Peyer's patch (tissue), 4 donors: ENCODE data around the gene SGIP1. TPM values are rescaled to one million over a fixed set of nuclear protein-coding genes. Genes with fewer than 3 reads are reported as not detected.

Experiments used
- DNase-seq, 3 donors: peaks; one replicate each; pipeline ENCODE4 v3.0.0-alpha.2; 2017 to 2019
- H3K27ac ChIP-seq, 4 donors: fragments of 200-600 bp; sonication (generic); one replicate each; pipeline ENCODE4 v1.5.1; 2016 to 2019
- H3K27me3 ChIP-seq, 2 donors: fragments of 200-600 bp; sonication (generic); one replicate each; pipeline ENCODE4 v1.5.1; 2019
- H3K36me3 ChIP-seq, 3 donors: fragments of 200-600 bp; sonication (generic); one replicate each; pipeline ENCODE4 v1.5.1; 2016 to 2019
- H3K4me1 ChIP-seq, 4 donors: fragments of 200-600 bp; sonication (generic); one replicate each; pipeline ENCODE4 v1.5.1; 2016 to 2019
- H3K4me3 ChIP-seq, 4 donors: fragments of 200-600 bp; sonication (generic); 1 replicate in 3 of 4; 2 replicates in 1 of 4; pipeline ENCODE4 v1.5.1; 2016 to 2019; ENCODE audit warnings: mild to moderate bottlenecking in 1 of 4
- H3K9me3 ChIP-seq, 4 donors: fragments of 200-600 bp; sonication (generic); one replicate each; pipeline ENCODE4 v1.5.1; 2016 to 2019; ENCODE audit warnings: mild to moderate bottlenecking in 1 of 4
- CTCF ChIP-seq, 6 experiments: fragments of 450-650 bp in 4 of 6; fragments of 200-600 bp in 2 of 6; sonication (generic) in 1 of 6; IDR thresholded peaks; one replicate each; pipeline ENCODE4 v1.5.1; 2017 to 2019; ENCODE audit warnings: antibody characterized with exemption in 6 of 6, mild to moderate bottlenecking in 3 of 6, moderate library complexity in 1 of 6
- POLR2A ChIP-seq, 2 donors: fragments of 450-650 bp; IDR thresholded peaks; one replicate each; pipeline ENCODE4 v1.5.1; 2017; ENCODE audit warnings: antibody characterized with exemption in 2 of 2, mild to moderate bottlenecking in 2 of 2, moderate library complexity in 2 of 2
- total RNA-seq, 4 donors: library from RNA; depleted of rRNA; stranded (reverse); fragments of >200 nt; gene quantifications; one replicate each; pipeline ENCODE4 v1.1.0, GENCODE V29; 2016

The SGIP1 gene
- total RNA-seq, 4 donors from 2014 or later: 0.47 to 14.9 (median 5.8) TPM

GRCh38 chr1:66681686-66682085 lies 147.7 kb downstream of the SGIP1 start:
- no peak for DNase-seq
- Histone ChIP-seq H3K27ac (no peak overlapping the region), H3K4me3 (no peak overlapping the region), H3K36me3 (no peaks in the 10 kb centered on the region), H3K4me1 (no peaks in the 10 kb centered on the region), H3K9me3 (no peaks in the 10 kb centered on the region), H3K27me3 (no peaks in the 10 kb centered on the region)
- TF ChIP-seq POLR2A (IDR thresholded peaks at IDR 0.05) (no peak), CTCF (IDR thresholded peaks at IDR 0.05) (no peak)

- Histone ChIP-seq H3K36me3 (no peaks in the 10 kb centered on the region), H3K4me3 (no peak overlapping the region), H3K27me3 (no peaks in the 10 kb centered on the region), H3K4me1 (no peaks in the 10 kb centered on the region), H3K27ac (no peak overlapping the region), H3K9me3 (no peaks in the 10 kb centered on the region)
- TF ChIP-seq POLR2A (IDR thresholded peaks at IDR 0.05) (no peak), CTCF (IDR thresholded peaks at IDR 0.05) (no peak)
- DNase-seq: no peak
Observed at GRCh38 chr1:66682106-66682505, 148.2 kb downstream of the SGIP1 start.

GRCh38 chr1:66684353-66684752 lies 150.4 kb downstream of the SGIP1 start:
- Histone ChIP-seq H3K36me3 (no peaks in the 10 kb centered on the region), H3K9me3 (no peaks in the 10 kb centered on the region), H3K27me3 (no peaks in the 10 kb centered on the region), H3K4me3 (no peak overlapping the region), H3K27ac (no peak overlapping the region), H3K4me1 (no peaks in the 10 kb centered on the region)
- DNase-seq: no peak
- no peak for TF ChIP-seq CTCF (IDR thresholded peaks at IDR 0.05)
- TF ChIP-seq POLR2A (IDR thresholded peaks at IDR 0.05): no peak

GRCh38 chr1:66685265-66685664 lies 151.3 kb downstream of the SGIP1 start:
- Histone ChIP-seq H3K27me3 (no peaks in the 10 kb centered on the region), H3K27ac (no peak overlapping the region), H3K4me1 (no peaks in the 10 kb centered on the region), H3K9me3 (no peaks in the 10 kb centered on the region), H3K36me3 (no peaks in the 10 kb centered on the region), H3K4me3 (no peak overlapping the region)
- TF ChIP-seq POLR2A (IDR thresholded peaks at IDR 0.05) (no peak), CTCF (IDR thresholded peaks at IDR 0.05) (no peak)
- no peak for DNase-seq

- Histone ChIP-seq H3K36me3 (no peaks in the 10 kb centered on the region), H3K4me1 (no peaks in the 10 kb centered on the region), H3K27me3 (no peaks in the 10 kb centered on the region), H3K4me3 (no peak overlapping the region), H3K9me3 (no peaks in the 10 kb centered on the region), H3K27ac (no peak overlapping the region)
- no peak for TF ChIP-seq CTCF (IDR thresholded peaks at IDR 0.05)
- TF ChIP-seq POLR2A (IDR thresholded peaks at IDR 0.05): no peak
- DNase-seq: no peak
Observed at GRCh38 chr1:66685670-66686069, 151.7 kb downstream of the SGIP1 start.

- TF ChIP-seq CTCF (IDR thresholded peaks at IDR 0.05) (no peak), POLR2A (IDR thresholded peaks at IDR 0.05) (no peak)
- Histone ChIP-seq H3K9me3 (no peaks in the 10 kb centered on the region), H3K27ac (no peak overlapping the region)
Observed at GRCh38 chr1:66686406-66686805, 152.5 kb downstream of the SGIP1 start.

More at GRCh38 chr1:66686406-66686805, 152.5 kb downstream of the SGIP1 start:
- Histone ChIP-seq H3K36me3 (no peaks in the 10 kb centered on the region), H3K27me3 (no peaks in the 10 kb centered on the region), H3K4me1 (no peaks in the 10 kb centered on the region), H3K4me3 (no peak overlapping the region)
- no peak for DNase-seq
